HG03354 (cell line): ENCODE results near the gene SSBP2.
"Not testable (repeated sequence)": the region's sequence is repeated elsewhere in the genome, so short reads cannot be mapped to it uniquely, and the experiment has no call there.

Experiments
- ATAC-seq: cut with Tn5 transposase; IDR thresholded peaks from one replicate; pipeline ENCODE4 v1.9.1; 2021; ENCODE audit warnings: mild to moderate bottlenecking; ENCODE audit not compliant: unreplicated experiment, poor library complexity, severe bottlenecking

Gene SSBP2

GRCh38 chr5:81749192-81749560, 1.7 kb downstream of the SSBP2 start:
- no peak for ATAC-seq

- ATAC-seq, result no peak
Observed at GRCh38 chr5:81748556-81748955, 2.3 kb downstream of the SSBP2 start.

GRCh38 chr5:81747030-81747429, 3.9 kb downstream of the SSBP2 start:
- ATAC-seq, result no peak

- ATAC-seq, result no peak
Observed at GRCh38 chr5:81740758-81741157, 10.1 kb downstream of the SSBP2 start.

GRCh38 chr5:81739291-81739690, 11.6 kb downstream of the SSBP2 start:
- ATAC-seq, result no peak

- no peak for ATAC-seq
Observed at GRCh38 chr5:81729276-81729675, 21.6 kb downstream of the SSBP2 start.

- no peak for ATAC-seq
Observed at GRCh38 chr5:81728301-81728700, 22.6 kb downstream of the SSBP2 start.

- ATAC-seq, result no peak
Observed at GRCh38 chr5:81726297-81726696, 24.6 kb downstream of the SSBP2 start.

- ATAC-seq, result no peak
Observed at GRCh38 chr5:81724571-81724970, 26.3 kb downstream of the SSBP2 start.

- ATAC-seq, result no peak
Observed at GRCh38 chr5:81724108-81724507, 26.8 kb downstream of the SSBP2 start.

- ATAC-seq, result no peak
Observed at GRCh38 chr5:81721049-81721448, 29.8 kb downstream of the SSBP2 start.

GRCh38 chr5:81719743-81720345, 31.1 kb downstream of the SSBP2 start:
- no peak for ATAC-seq

GRCh38 chr5:81718300-81718699, 32.6 kb downstream of the SSBP2 start:
- peak; percentile 44 for ATAC-seq

GRCh38 chr5:81717860-81718259, 33.0 kb downstream of the SSBP2 start:
- no peak for ATAC-seq

- no peak for ATAC-seq
Observed at GRCh38 chr5:81717226-81717625, 33.7 kb downstream of the SSBP2 start.

- ATAC-seq, result not testable (repeated sequence)
Observed at GRCh38 chr5:81714076-81714475, 36.8 kb downstream of the SSBP2 start.

GRCh38 chr5:81708889-81709288, 42.0 kb downstream of the SSBP2 start:
- no peak for ATAC-seq

GRCh38 chr5:81703840-81704239, 47.1 kb downstream of the SSBP2 start:
- no peak for ATAC-seq

GRCh38 chr5:81700166-81700565, 50.7 kb downstream of the SSBP2 start:
- no peak for ATAC-seq

GRCh38 chr5:81698813-81699212, 52.1 kb downstream of the SSBP2 start:
- no peak for ATAC-seq

GRCh38 chr5:81696418-81697397, 54.2 kb downstream of the SSBP2 start:
- ATAC-seq, result no peak
